H1 (cell line): ENCODE results near the gene SCAF11. TPM values are rescaled to one million over a fixed set of nuclear protein-coding genes. Genes with fewer than 3 reads are reported as not detected.

Experiments
- CTCF ChIA-PET: fragments of 300-600 bp; sonication (Branson Sonifier 250); formaldehyde crosslinking; loops from one replicate; lab custom pipeline; 2021; ENCODE audit not compliant: partially characterized antibody; lab: Charles Lee
- POLR2A ChIA-PET: fragments of 300-600 bp; sonication (Branson Sonifier 250); formaldehyde crosslinking; loops from one replicate; lab custom pipeline; 2021; ENCODE audit warnings: inconsistent platforms; ENCODE audit not compliant: partially characterized antibody; lab: Charles Lee
- DNase-seq, 2 experiments: peaks; one replicate each; pipeline versions ENCODE4 v3.0.0 to v3.0.0-alpha.2; 2010 to 2022; ENCODE audit warnings: low spot score in 2 of 2, low read depth in 1 of 2, mixed read lengths in 1 of 2
- FAIRE-seq: peaks from 2 replicates; lab custom pipeline; 2011; peaks lifted over from hg19 to GRCh38; lab: Jason Lieb, UNC
- H2AFZ ChIP-seq: 2 replicates; pipeline ENCODE4 v1.8.1; 2012; ENCODE audit warnings: low read length, inconsistent platforms
- H2AK5ac ChIP-seq: 2 replicates; pipeline ENCODE4 v1.6.1; 2013; ENCODE audit warnings: low read depth, low read length
- H2BK120ac ChIP-seq: replicated peaks from 2 replicates; pipeline ENCODE3; 2013; ENCODE audit warnings: low read depth, low read length, inconsistent platforms
- H2BK12ac ChIP-seq: 2 replicates; pipeline ENCODE4 v1.6.1; 2013; ENCODE audit warnings: low read depth, low read length
- H2BK15ac ChIP-seq: 2 replicates; pipeline ENCODE4 v1.6.1; 2013; ENCODE audit warnings: low read length
- H2BK20ac ChIP-seq: 2 replicates; pipeline ENCODE4 v1.6.1; 2013; ENCODE audit warnings: low read length
- H2BK5ac ChIP-seq: 2 replicates; pipeline ENCODE4 v1.6.1; 2013; ENCODE audit warnings: low read depth, low read length
- H3K14ac ChIP-seq: 2 replicates; pipeline ENCODE4 v1.6.1; 2013; ENCODE audit warnings: inconsistent platforms; ENCODE audit not compliant: insufficient read length
- H3K18ac ChIP-seq: 2 replicates; pipeline ENCODE4 v1.6.1; 2013; ENCODE audit warnings: low read length; ENCODE audit errors: extremely low read depth
- H3K23ac ChIP-seq: 2 replicates; pipeline ENCODE4 v1.6.1; 2013; ENCODE audit warnings: inconsistent platforms; ENCODE audit not compliant: insufficient read length
- H3K23me2 ChIP-seq: 2 replicates; pipeline ENCODE4 v1.6.1; 2013; ENCODE audit warnings: low read depth, low read length
- H3K27ac ChIP-seq: 2 replicates; pipeline ENCODE4 v1.6.1; 2011; ENCODE audit warnings: low read depth, low read length, inconsistent platforms
- H3K27me3 ChIP-seq, 4 experiments: replicated peaks in 1 of 4; 1 replicate in 1 of 4; 2 replicates in 3 of 4; pipeline versions ENCODE4 v1.6.1 to v1.8.1; 2011 to 2013; ENCODE audit warnings: low read length in 3 of 4, mild to moderate bottlenecking in 3 of 4, inconsistent platforms in 2 of 4, mixed read lengths in 2 of 4, moderate library complexity in 1 of 4; ENCODE audit not compliant: control insufficient read depth in 3 of 4, insufficient read depth in 3 of 4; ENCODE audit errors: extremely low read depth in 1 of 4
- H3K36me3 ChIP-seq, 4 experiments: 2 replicates each; pipeline versions ENCODE4 v1.6.1 to v1.8.1; 2011 to 2013; ENCODE audit warnings: mild to moderate bottlenecking in 4 of 4, low read length in 3 of 4, moderate library complexity in 2 of 4, control low read depth in 1 of 4, inconsistent platforms in 1 of 4; ENCODE audit not compliant: insufficient read depth in 4 of 4, control insufficient read depth in 2 of 4
- H3K4ac ChIP-seq: replicated peaks from 2 replicates; pipeline ENCODE3; 2013; ENCODE audit warnings: low read length, low read depth, mixed read lengths, inconsistent platforms; ENCODE audit not compliant: insufficient read length
- H3K4me1 ChIP-seq, 4 experiments: replicated peaks in 1 of 4; 1 replicate in 1 of 4; 2 replicates in 3 of 4; pipeline versions ENCODE4 v1.6.1 to v1.8.1; 2011 to 2013; ENCODE audit warnings: low read length in 3 of 4, inconsistent platforms in 2 of 4, mixed read lengths in 1 of 4; ENCODE audit not compliant: insufficient read depth in 4 of 4, control insufficient read depth in 3 of 4
- H3K4me2 ChIP-seq, 2 experiments: 2 replicates each; pipeline versions ENCODE4 v1.6.1 to v1.8.1; 2011 to 2013; ENCODE audit warnings: low read depth in 2 of 2, low read length in 2 of 2, control low read depth in 1 of 2, inconsistent platforms in 1 of 2, mild to moderate bottlenecking in 1 of 2; ENCODE audit not compliant: insufficient read depth in 1 of 2
- H3K4me3 ChIP-seq, 4 experiments: fragments of 200-600, 300-600 bp in 1 of 4; sonication (generic), shearing (Covaris generic), sonication (Bioruptor Twin) in 1 of 4; 2 replicates each; pipeline versions ENCODE4 v1.5.1 to v1.8.1; 2011 to 2016; ENCODE audit warnings: low read length in 4 of 4, low read depth in 3 of 4, control low read depth in 2 of 4, inconsistent platforms in 2 of 4, mild to moderate bottlenecking in 2 of 4, mixed read lengths in 1 of 4, moderate library complexity in 1 of 4; ENCODE audit not compliant: insufficient read depth in 2 of 4; ENCODE audit errors: extremely low read depth in 1 of 4
- H3K56ac ChIP-seq: replicated peaks from 2 replicates; pipeline ENCODE3; 2013; ENCODE audit warnings: low read depth, mild to moderate bottlenecking, mixed read lengths, low read length, inconsistent platforms; ENCODE audit not compliant: insufficient read length
- H3K79me1 ChIP-seq: 2 replicates; pipeline ENCODE4 v1.6.1; 2013; ENCODE audit warnings: low read depth, low read length, control low read depth
- H3K79me2 ChIP-seq, 2 experiments: 2 replicates each; pipeline versions ENCODE4 v1.6.1 to v1.8.1; 2012 to 2013; ENCODE audit warnings: low read length in 2 of 2, mild to moderate bottlenecking in 2 of 2, inconsistent platforms in 1 of 2; ENCODE audit not compliant: insufficient read depth in 2 of 2, control insufficient read depth in 1 of 2
- H3K9ac ChIP-seq, 4 experiments: replicated peaks in 1 of 4; 1 replicate in 1 of 4; 2 replicates in 3 of 4; pipeline versions ENCODE4 v1.6.1 to v1.8.1; 2011 to 2013; ENCODE audit warnings: low read depth in 3 of 4, low read length in 3 of 4, control low read depth in 2 of 4, mild to moderate bottlenecking in 2 of 4, moderate library complexity in 2 of 4, inconsistent platforms in 1 of 4; ENCODE audit errors: extremely low read depth in 1 of 4
- H3K9me3 ChIP-seq, 2 experiments: 2 replicates each; pipeline versions ENCODE4 v1.6.1 to v1.8.1; 2012 to 2013; ENCODE audit warnings: mild to moderate bottlenecking in 2 of 2, moderate library complexity in 2 of 2, control low read depth in 1 of 2, inconsistent platforms in 1 of 2, low read depth in 1 of 2, low read length in 1 of 2, mixed read lengths in 1 of 2; ENCODE audit not compliant: insufficient read depth in 2 of 2
- H4K20me1 ChIP-seq, 2 experiments: replicated peaks in 1 of 2; 2 replicates each; pipeline versions ENCODE3 to v1.8.1; 2011 to 2013; ENCODE audit warnings: inconsistent platforms in 2 of 2, low read length in 2 of 2, mild to moderate bottlenecking in 1 of 2; ENCODE audit not compliant: insufficient read depth in 2 of 2, control insufficient read depth in 1 of 2
- H4K5ac ChIP-seq: 2 replicates; pipeline ENCODE4 v1.6.1; 2013; ENCODE audit warnings: low read length, low read depth, mixed read lengths, inconsistent platforms; ENCODE audit not compliant: insufficient read length
- H4K8ac ChIP-seq: 2 replicates; pipeline ENCODE4 v1.8.0; 2013; ENCODE audit warnings: mild to moderate bottlenecking, moderate library complexity, low read length, inconsistent platforms; ENCODE audit not compliant: insufficient read depth; ENCODE audit errors: extremely low read depth
- H4K91ac ChIP-seq: replicated peaks from 2 replicates; pipeline ENCODE3; 2013; ENCODE audit warnings: low read length, mixed read lengths, inconsistent platforms; ENCODE audit not compliant: insufficient read length
- CEBPB ChIP-seq: IDR thresholded peaks from 2 replicates; pipeline ENCODE4 v1.6.1; 2012; ENCODE audit warnings: low read depth, low read length
- EZH2 ChIP-seq: fragments of 200-600 bp; sonication (generic); IDR thresholded peaks from 2 replicates; pipeline ENCODE4 v1.7.1; 2012; ENCODE audit warnings: low read depth, mild to moderate bottlenecking, moderate library complexity, low read length, inconsistent platforms; ENCODE audit not compliant: severe bottlenecking
- FOSL1 ChIP-seq: IDR thresholded peaks from 2 replicates; pipeline ENCODE4 v1.6.1; 2011; ENCODE audit warnings: mild to moderate bottlenecking, low read depth, low read length, moderate library complexity; ENCODE audit not compliant: insufficient read depth
- POLR2AphosphoS5 ChIP-seq: IDR thresholded peaks from 2 replicates; pipeline ENCODE4 v1.6.1; 2011; ENCODE audit warnings: low read depth, low read length
- RAD21 ChIP-seq, 2 experiments: IDR thresholded peaks in 1 of 2; conservative IDR thresholded peaks in 1 of 2; 2 replicates each; pipeline ENCODE4 v1.6.1; 2011; ENCODE audit warnings: low read depth in 2 of 2, low read length in 2 of 2, improper control_type of control experiment in 1 of 2, inconsistent platforms in 1 of 2, mild to moderate bottlenecking in 1 of 2, moderate library complexity in 1 of 2
- WGBS, 2 experiments: shearing (Covaris generic) in 1 of 2; methylation state at CpG; one replicate each; pipeline versions ENCODE4 v1.1.6 to v1.1.7; 2013 to 2015; ENCODE audit warnings: low lambda C conversion rate in 2 of 2, mixed read lengths in 2 of 2, inconsistent platforms in 1 of 2, low coverage in 1 of 2, missing lambda C conversion rate in 1 of 2; ENCODE audit not compliant: insufficient replicate concordance in 2 of 2, insufficient coverage in 1 of 2, insufficient read length in 1 of 2; ENCODE audit errors: extremely low coverage in 1 of 2, missing lambda C conversion rate in 1 of 2; 5-methylcytosine and 5-hydroxymethylcytosine counted together
- polyA plus RNA-seq, 7 experiments: library from polyadenylated mRNA; depleted of rRNA in 3 of 7; stranded (reverse) in 5 of 7; unstranded in 2 of 7; fragments of >200 nt in 5 of 7; fragments of 200-250 nt in 2 of 7; gene quantifications; 1 replicate in 5 of 7; 2 replicates in 1 of 7; 4 replicates in 1 of 7; pipeline versions ENCODE4 v1.2.1 to v1.2.3, GENCODE V29; 2011 to 2013; ENCODE audit warnings: missing spikeins in 2 of 7, mixed read lengths in 2 of 7
- total RNA-seq: library from RNA; stranded (reverse); fragmentation: NEBNext Ultra II Directional; extraction: Animal tissue kit (Norgen Biotek cat#: 25700); gene quantifications from 2 replicates; pipeline ENCODE4 v1.2.1, GENCODE V29; 2021

Gene SCAF11
- total and polyA plus RNA-seq, 2 of the 8 experiments (the other 6 are each of a cell fraction or from before 2014, with no cell fraction given), result 15.1 to 77.8 TPM

DNA sequence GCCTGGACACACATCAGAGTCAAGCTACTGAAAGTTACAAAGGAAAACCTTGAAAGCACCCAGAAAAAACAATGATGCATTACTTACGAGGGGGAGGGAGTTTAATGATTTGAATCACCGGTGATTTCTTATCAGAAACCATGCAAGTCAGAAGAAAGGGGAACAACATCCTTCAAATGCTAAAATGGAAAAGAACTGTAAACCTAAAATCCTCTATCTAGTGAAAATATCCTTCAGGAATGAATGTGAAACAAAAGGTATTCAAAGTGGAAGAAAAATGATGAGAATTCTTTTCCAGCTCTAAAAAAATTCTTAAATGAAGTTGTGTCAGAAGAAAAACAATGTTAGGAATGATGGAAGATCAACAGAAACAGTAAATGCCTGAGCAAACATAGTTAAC, 16.8 kb downstream of the SCAF11 start:
- H2AFZ ChIP-seq, result no peak overlapping the region
- H3K4ac ChIP-seq, result no peak overlapping the region
- H3K4me3 ChIP-seq, result no peak overlapping the region
- CTCF ChIA-PET, result interaction anchor here (0.6 kb wide), 1 partner anchor 483 kb away, joined by 3 read pairs; no protein-coding TSS in a partner anchor
- no peak overlapping the region for H2BK12ac ChIP-seq
- no peak overlapping the region for H2BK120ac ChIP-seq
- DNase-seq (no peak), FAIRE-seq (no peak)
- H3K27me3 ChIP-seq, result no peaks in the 10 kb centered on the region
- no peak overlapping the region for H4K91ac ChIP-seq
- H3K18ac ChIP-seq, result no peak overlapping the region
- no peak overlapping the region for H3K56ac ChIP-seq
- no peak overlapping the region for H2BK5ac ChIP-seq
- no peak overlapping the region for H3K9ac ChIP-seq
- peaks cover 0 to 3% (median 0%) of the 10 kb centered on the region in 4 experiments; a peak in 1 of 8 replicates for H3K36me3 ChIP-seq
- no peak overlapping the region for H4K5ac ChIP-seq
- H3K9me3 ChIP-seq, result no peaks in the 10 kb centered on the region
- peaks cover 1 to 4% of the 10 kb centered on the region in 2 experiments for H4K20me1 ChIP-seq
- H3K4me2 ChIP-seq, result no peak overlapping the region
- H3K23me2 ChIP-seq, result no peaks in the 10 kb centered on the region
- no peak overlapping the region for H2BK15ac ChIP-seq
- H3K23ac ChIP-seq, result no peak overlapping the region
- peaks cover 0 to 3% (median 0%) of the 10 kb centered on the region in 4 experiments; a peak in 1 of 7 replicates for H3K4me1 ChIP-seq
- H3K27ac ChIP-seq, result no peak overlapping the region
- TF ChIP-seq POLR2AphosphoS5 (no peak), FOSL1 (no peak), EZH2 (no peak), CEBPB (no peak), RAD21 (IDR thresholded peaks at IDR 0.05 in 1 of 2, conservative IDR thresholded peaks at IDR 0.05 in 1 of 2; ENCODE audit: low read depth in 2 of 2, low read length in 2 of 2) (no peak)
- 88% methylated on average over 2 of the region's 2 CpGs; no CpG with 5 or more reads in 1 of the 2 experiments for WGBS, 2 experiments
- H3K14ac ChIP-seq, result no peak overlapping the region
- no peak overlapping the region for H2BK20ac ChIP-seq
- peaks cover 0 to 92% of the 10 kb centered on the region in 2 experiments for H3K79me2 ChIP-seq
- H3K79me1 ChIP-seq, result no peaks in the 10 kb centered on the region
- no peak overlapping the region for H4K8ac ChIP-seq
- no peak overlapping the region for H2AK5ac ChIP-seq
- POLR2A ChIA-PET, result no interaction called here
